GM12878 (cell line): ENCODE data around the gene IPO8. TPM values are rescaled to one million over a fixed set of nuclear protein-coding genes. Genes with fewer than 3 reads are reported as not detected.

Source experiments
- ATAC-seq: fragments of 200-7000 bp; cut with Tn5 transposase; 3 replicates; pipeline ENCODE4 v1.9.1; 2020; ENCODE audit warnings: mild to moderate bottlenecking, moderate library complexity
- BruUV-seq: library from RNA; stranded (reverse); fragments of 400-500 nt; replicated peaks from 2 replicates; lab custom pipeline; 2021; lab: Mats Ljungman, UMichigan
- CTCF ChIA-PET: fragments of 300-600 bp; sonication (Branson Sonifier 250); formaldehyde crosslinking; extraction: SDS; loops from one replicate; lab custom pipeline; 2021; ENCODE audit warnings: inconsistent platforms; lab: Yijun Ruan, JAX
- POLR2A ChIA-PET: fragments of 350-600 bp; formaldehyde crosslinking; extraction: SDS; loops from one replicate; lab custom pipeline; 2021; ENCODE audit warnings: inconsistent platforms; lab: Charles Lee
- RAD21 ChIA-PET: fragments of 300-600 bp; sonication (Branson Sonifier 250); formaldehyde crosslinking; loops from one replicate; lab custom pipeline; 2023; ENCODE audit warnings: antibody characterized with exemption; ENCODE audit not compliant: unreplicated experiment; lab: Charles Lee
- SMC1A ChIA-PET: fragments of 300-600 bp; sonication (Branson Sonifier 250); formaldehyde crosslinking; loops from one replicate; lab custom pipeline; 2023; ENCODE audit not compliant: unreplicated experiment, uncharacterized antibody; lab: Charles Lee
- DNase-seq: peaks from one replicate; pipeline ENCODE4 v3.0.0-alpha.2; 2011; ENCODE audit warnings: low read depth, low spot score
- FAIRE-seq: peaks from 3 replicates; lab custom pipeline; 2011; peaks lifted over from hg19 to GRCh38; lab: Jason Lieb, UNC
- H2AFZ ChIP-seq: 2 replicates; pipeline ENCODE4 v1.6.0; 2011; ENCODE audit warnings: low read depth, low read length, control low read depth; ENCODE audit not compliant: control insufficient read depth
- H3K27ac ChIP-seq: 2 replicates; pipeline ENCODE4 v1.5.1; 2011; ENCODE audit warnings: control low read depth; ENCODE audit not compliant: control insufficient read depth, insufficient read depth
- H3K27me3 ChIP-seq, 2 experiments: replicated peaks in 1 of 2; 2 replicates each; pipeline versions ENCODE4 v1.6.0 to v1.6.1; 2011; ENCODE audit warnings: low read length in 1 of 2; ENCODE audit not compliant: control insufficient read depth in 2 of 2, insufficient read depth in 2 of 2
- H3K36me3 ChIP-seq, 2 experiments: 2 replicates each; pipeline ENCODE4 v1.5.1; 2011; ENCODE audit warnings: low read length in 1 of 2; ENCODE audit not compliant: control insufficient read depth in 2 of 2, insufficient read depth in 2 of 2
- H3K4me1 ChIP-seq: 2 replicates; pipeline ENCODE4 v1.6.1; 2011; ENCODE audit warnings: mild to moderate bottlenecking, low read length, moderate library complexity, mixed read lengths; ENCODE audit not compliant: control insufficient read depth, insufficient read depth
- H3K4me2 ChIP-seq: 2 replicates; pipeline ENCODE4 v1.6.0; 2011; ENCODE audit warnings: control low read depth; ENCODE audit not compliant: control insufficient read depth, insufficient read depth
- H3K4me3 ChIP-seq: fragments of 200-600 bp; sonication (generic); 2 replicates; pipeline ENCODE4 v1.5.1; 2016
- H3K79me2 ChIP-seq: 2 replicates; pipeline ENCODE4 v1.6.0; 2011; ENCODE audit warnings: low read length; ENCODE audit not compliant: control insufficient read depth, insufficient read depth
- H3K9ac ChIP-seq: 2 replicates; pipeline ENCODE4 v1.8.0; 2011; ENCODE audit warnings: low read length, control low read depth, mixed read lengths; ENCODE audit not compliant: control insufficient read depth, insufficient read depth
- H3K9me3 ChIP-seq: replicated peaks from 3 replicates; pipeline ENCODE4 v1.5.1; 2011; ENCODE audit warnings: mild to moderate bottlenecking, low read length; ENCODE audit not compliant: control insufficient read depth, insufficient read depth
- H4K20me1 ChIP-seq: 2 replicates; pipeline ENCODE4 v1.6.0; 2011; ENCODE audit not compliant: control insufficient read depth, insufficient read depth
- ATF7 ChIP-seq: fragments of 450-650 bp; IDR thresholded peaks from 2 replicates; pipeline ENCODE4 v1.6.1; 2016; ENCODE audit warnings: low read depth, mild to moderate bottlenecking
- CBX5 ChIP-seq: sonication (generic); IDR thresholded peaks from 2 replicates; pipeline ENCODE4 v1.6.1; 2016; ENCODE audit warnings: low read depth, moderate library complexity, mild to moderate bottlenecking, inconsistent platforms
- ESRRA ChIP-seq: IDR thresholded peaks from 2 replicates; pipeline ENCODE4 v1.6.1; 2012; ENCODE audit warnings: mild to moderate bottlenecking, low read length, improper control_type of control experiment
- HCFC1 ChIP-seq: fragments of 150-350 bp; IDR thresholded peaks from 2 replicates; pipeline ENCODE4 v1.6.1; 2014; ENCODE audit warnings: low read length
- IKZF2 ChIP-seq, 2 experiments: fragments of 450-650 bp; IDR thresholded peaks; 2 replicates each; pipeline ENCODE4 v1.6.1; 2017; ENCODE audit warnings: mild to moderate bottlenecking in 2 of 2, moderate library complexity in 2 of 2
- LARP7 ChIP-seq: fragments of 450-650 bp; IDR thresholded peaks from 2 replicates; pipeline ENCODE4 v1.6.1; 2017; ENCODE audit warnings: mild to moderate bottlenecking
- NBN ChIP-seq: fragments of 450-650 bp; IDR thresholded peaks from 2 replicates; pipeline ENCODE4 v1.6.1; 2016
- POU2F2 ChIP-seq: IDR thresholded peaks from 3 replicates; pipeline ENCODE4 v1.6.1; 2011; ENCODE audit warnings: low read depth, mild to moderate bottlenecking, low read length, borderline replicate concordance
- SREBF1 ChIP-seq: IDR thresholded peaks from 2 replicates; pipeline ENCODE4 v1.6.1; 2012; ENCODE audit warnings: mild to moderate bottlenecking, low read length
- whole genome bisulfite sequencing: methylation state at CpG from one replicate; pipeline ENCODE4 v1.1.6; 2016; ENCODE audit warnings: low lambda C conversion rate; ENCODE audit not compliant: insufficient replicate concordance, insufficient coverage; ENCODE audit errors: missing lambda C conversion rate; 5-methylcytosine and 5-hydroxymethylcytosine counted together
- in situ Hi-C: fragments of 300-500 bp; cut with MboI; formaldehyde crosslinking; loops from 9 replicates; pipeline ENCODE4 v1.14.3; 2018; ENCODE audit warnings: mixed read lengths
- intact Hi-C: fragments of 100-400 bp; cut with micrococcal nuclease; formaldehyde crosslinking; loops from one replicate; pipeline ENCODE4 v1.14.2; 2022; ENCODE audit not compliant: unreplicated experiment
- polyA plus RNA-seq, 11 experiments: library from polyadenylated mRNA; depleted of rRNA in 4 of 11; unstranded in 6 of 11; stranded (reverse) in 5 of 11; fragments of >200 nt; fragmentation: Nextera tagmentation in 4 of 11; fragmentation: Illumina TruSeq in 1 of 11; extraction: Ambion mirVana in 4 of 11; extraction: Trizol in 1 of 11; gene quantifications; 1 replicate in 1 of 11; 2 replicates in 10 of 11; pipeline versions ENCODE4 v1.2.1 to v1.2.3, GENCODE V29; 2011 to 2016; ENCODE audit warnings: inconsistent platforms in 2 of 11, missing spikeins in 2 of 11, low read depth in 1 of 11
- total RNA-seq, 4 experiments: library from RNA; depleted of rRNA in 3 of 4; stranded (reverse); fragments of >200 nt in 3 of 4; fragmentation: Illumina TruSeq in 1 of 4; extraction: Trizol in 1 of 4; gene quantifications; 2 replicates each; pipeline versions ENCODE4 v1.2.1 to v1.2.3, GENCODE V29; 2013 to 2021
- TF ChIP-seq, protein P1 (sequence below), 3 experiments: IDR thresholded peaks in 2 of 3; conservative IDR thresholded peaks in 1 of 3; 2 replicates each; pipeline ENCODE4 v1.5.1; 2011; ENCODE audit warnings: low read depth in 3 of 3, low read length in 3 of 3, mild to moderate bottlenecking in 3 of 3, control low read depth in 2 of 3, moderate library complexity in 2 of 3, inconsistent platforms in 1 of 3, mixed read lengths in 1 of 3; ENCODE audit not compliant: control insufficient read depth in 2 of 3, insufficient read depth in 1 of 3; ENCODE audit errors: extremely low read depth in 1 of 3
- TF ChIP-seq, protein P2 (sequence below): fragments of 450-650 bp; IDR thresholded peaks from 2 replicates; pipeline ENCODE4 v1.6.1; 2014; ENCODE audit warnings: mild to moderate bottlenecking

IPO8 gene
- total and polyA plus RNA-seq, 10 of the 15 experiments (the other 5 are each of a cell fraction or from before 2014, with no cell fraction given), result 6.9 to 38.5 (median 15.1) TPM

DNA sequence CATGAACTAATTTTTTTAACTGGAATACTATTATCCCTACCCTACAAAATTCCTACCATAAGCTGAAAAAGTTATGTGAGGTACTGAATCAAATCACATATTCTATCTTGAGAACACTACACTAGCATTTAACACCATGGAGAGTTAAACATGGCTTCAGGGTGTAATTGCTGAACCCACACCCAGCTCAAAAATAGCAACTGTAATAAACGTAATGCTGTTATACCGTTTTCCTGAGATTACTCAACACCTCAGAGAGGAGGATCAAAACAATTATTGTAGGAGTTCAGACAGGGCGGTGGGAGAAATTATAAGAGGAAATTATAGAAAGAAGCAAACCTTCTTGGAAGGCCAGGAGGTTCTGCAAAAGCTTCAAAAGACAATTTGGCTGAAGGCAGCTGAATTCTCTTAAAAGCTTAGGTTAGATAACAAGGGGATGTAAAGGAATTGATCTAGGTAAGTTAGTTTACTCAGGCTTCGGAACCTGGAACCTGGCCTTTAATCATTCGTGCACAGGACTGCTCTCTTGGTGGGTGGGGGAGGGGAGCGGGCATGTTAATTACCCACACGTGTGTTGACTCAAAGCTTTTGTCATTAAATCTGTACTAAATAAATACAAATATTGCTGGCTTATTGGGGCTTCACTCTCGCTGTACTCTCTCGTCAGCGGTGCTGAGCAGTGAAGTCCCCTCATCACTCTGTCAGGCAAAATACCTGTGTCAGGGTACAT, 12.1 kb upstream of the IPO8 start (continued):
- TF ChIP-seq, protein P1, sequence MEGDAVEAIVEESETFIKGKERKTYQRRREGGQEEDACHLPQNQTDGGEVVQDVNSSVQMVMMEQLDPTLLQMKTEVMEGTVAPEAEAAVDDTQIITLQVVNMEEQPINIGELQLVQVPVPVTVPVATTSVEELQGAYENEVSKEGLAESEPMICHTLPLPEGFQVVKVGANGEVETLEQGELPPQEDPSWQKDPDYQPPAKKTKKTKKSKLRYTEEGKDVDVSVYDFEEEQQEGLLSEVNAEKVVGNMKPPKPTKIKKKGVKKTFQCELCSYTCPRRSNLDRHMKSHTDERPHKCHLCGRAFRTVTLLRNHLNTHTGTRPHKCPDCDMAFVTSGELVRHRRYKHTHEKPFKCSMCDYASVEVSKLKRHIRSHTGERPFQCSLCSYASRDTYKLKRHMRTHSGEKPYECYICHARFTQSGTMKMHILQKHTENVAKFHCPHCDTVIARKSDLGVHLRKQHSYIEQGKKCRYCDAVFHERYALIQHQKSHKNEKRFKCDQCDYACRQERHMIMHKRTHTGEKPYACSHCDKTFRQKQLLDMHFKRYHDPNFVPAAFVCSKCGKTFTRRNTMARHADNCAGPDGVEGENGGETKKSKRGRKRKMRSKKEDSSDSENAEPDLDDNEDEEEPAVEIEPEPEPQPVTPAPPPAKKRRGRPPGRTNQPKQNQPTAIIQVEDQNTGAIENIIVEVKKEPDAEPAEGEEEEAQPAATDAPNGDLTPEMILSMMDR (IDR thresholded peaks at IDR 0.05 in 2 of 3, conservative IDR thresholded peaks at IDR 0.05 in 1 of 3; ENCODE audit: control insufficient read depth in 2 of 3, extremely low read depth in 1 of 3, insufficient read depth in 1 of 3, low read depth in 3 of 3, low read length in 3 of 3), result no peak
- no peak for TF ChIP-seq CBX5

DNA sequence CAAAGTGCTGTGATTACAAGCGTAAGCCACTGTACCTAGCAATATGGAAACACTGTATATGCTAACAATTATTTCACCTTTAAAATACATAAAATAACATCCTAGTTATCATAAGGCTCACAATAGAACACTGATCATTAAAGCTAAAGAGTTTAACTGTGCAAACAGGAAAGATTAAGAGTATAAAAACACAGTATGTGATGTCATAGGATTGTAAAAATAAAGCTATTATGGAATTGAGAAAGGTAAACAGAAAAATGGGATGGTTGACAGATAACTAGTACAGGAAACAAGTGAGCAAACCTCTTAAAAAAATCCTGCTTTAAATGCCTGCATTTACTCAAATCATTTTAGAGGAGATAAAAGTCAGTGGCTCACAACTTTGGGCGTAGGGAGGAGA, 10.8 kb upstream of the IPO8 start:
- in situ Hi-C loops (no loop called here), intact Hi-C loops (no loop called here)
- ATAC-seq (no peak), DNase-seq (no peak), FAIRE-seq (no peak)
- Histone ChIP-seq H3K9ac (no peak overlapping the region), H3K79me2 (no peaks in the 10 kb centered on the region), H4K20me1 (no peaks in the 10 kb centered on the region), H2AFZ (no peak overlapping the region), H3K27me3 (no peaks in the 10 kb centered on the region), H3K36me3 (0 out of 4 replicates have a peak, but pooled peaks cover 0 to 4% of the 10 kb centered on the region in 2 experiments), H3K4me2 (no peak overlapping the region), H3K9me3 (no peaks in the 10 kb centered on the region), H3K4me1 (no peaks in the 10 kb centered on the region), H3K4me3 (no peak overlapping the region), H3K27ac (no peak overlapping the region)
- TF ChIP-seq ATF7 (no peak), SREBF1 (no peak), HCFC1 (no peak), POU2F2 (no peak), IKZF2 (IDR thresholded peaks at IDR 0.05) (no peak), NBN (no peak), ESRRA (no peak), LARP7 (no peak)
- TF ChIP-seq, protein P2, sequence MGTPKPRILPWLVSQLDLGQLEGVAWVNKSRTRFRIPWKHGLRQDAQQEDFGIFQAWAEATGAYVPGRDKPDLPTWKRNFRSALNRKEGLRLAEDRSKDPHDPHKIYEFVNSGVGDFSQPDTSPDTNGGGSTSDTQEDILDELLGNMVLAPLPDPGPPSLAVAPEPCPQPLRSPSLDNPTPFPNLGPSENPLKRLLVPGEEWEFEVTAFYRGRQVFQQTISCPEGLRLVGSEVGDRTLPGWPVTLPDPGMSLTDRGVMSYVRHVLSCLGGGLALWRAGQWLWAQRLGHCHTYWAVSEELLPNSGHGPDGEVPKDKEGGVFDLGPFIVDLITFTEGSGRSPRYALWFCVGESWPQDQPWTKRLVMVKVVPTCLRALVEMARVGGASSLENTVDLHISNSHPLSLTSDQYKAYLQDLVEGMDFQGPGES, result no peak
- SMC1A ChIA-PET, result interaction anchor here (0.6 to 0.7 kb wide), 2 partner anchors 29 to 47 kb away, joined by 3 to 6 read pairs; no protein-coding TSS in a partner anchor
- RAD21 ChIA-PET, result no interaction called here
- CTCF ChIA-PET, result interaction anchor here (1.4 to 1.5 kb wide), 2 partner anchors 12 to 141 kb away, joined by 3 read pairs; no protein-coding TSS in a partner anchor
- BruUV-seq, result no TSS peak
- 97% methylated on average over 2 of the region's 2 CpGs for WGBS
- POLR2A ChIA-PET, result no interaction called here
